Stimulated activated CD4-positive, alpha-beta T cell treated with anti-CD3 and anti-CD28 coated beads, Interleukin-4, amount 100 ng/mL, for 24 hours (primary cell): Measurements from ENCODE around the gene LRRC51.
A peak's percentile ranks its signal among the peaks of the same experiment; 100 is the strongest.
"Not testable (repeated sequence)": the region's sequence is repeated elsewhere in the genome, so short reads cannot be mapped to it uniquely, and the experiment has no call there.

Source experiments
- DNase-seq: peaks from one replicate; pipeline ENCODE4 v3.0.0-alpha.2; 2020

LRRC51 gene

DNA sequence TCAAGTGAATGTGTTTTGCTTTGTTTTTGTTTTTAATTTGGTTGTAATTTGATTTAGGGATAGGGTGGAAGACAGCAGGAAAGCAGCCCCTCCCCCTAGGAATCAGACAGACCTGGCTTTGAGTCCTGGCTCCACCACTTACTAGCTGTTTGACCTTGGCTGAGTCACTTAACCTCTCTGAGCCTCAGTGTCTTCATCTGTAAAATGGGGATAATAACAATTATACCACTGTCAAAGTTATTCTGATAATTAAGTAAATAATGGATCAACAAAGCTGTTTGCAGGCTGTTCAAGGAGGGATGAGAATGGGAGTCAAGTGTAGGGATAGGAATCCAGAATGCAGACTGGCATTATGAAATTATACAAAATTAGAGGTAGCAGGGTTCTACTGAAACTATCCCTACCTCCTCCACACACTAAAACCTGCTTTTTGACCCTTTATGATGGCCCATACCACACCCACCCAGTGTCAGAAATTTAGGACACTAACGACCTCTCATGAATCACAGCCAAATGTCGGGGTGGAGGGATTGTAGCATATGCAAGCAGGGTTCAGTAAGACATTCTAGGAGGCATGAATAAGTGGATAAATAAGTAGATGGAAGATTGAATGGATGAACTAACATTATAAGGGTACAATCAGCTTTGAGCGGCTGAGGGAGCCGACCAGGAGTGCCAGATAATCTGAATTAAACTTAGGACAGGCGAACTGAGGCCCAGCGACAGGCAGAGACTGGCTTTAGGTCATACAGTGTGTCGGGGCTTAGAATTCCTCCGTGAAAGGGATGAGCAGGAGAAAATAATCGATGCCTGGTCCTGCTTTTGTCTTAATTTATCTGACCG lies 30.9 kb downstream of the LRRC51 start:
- DNase-seq: no peak

DNA sequence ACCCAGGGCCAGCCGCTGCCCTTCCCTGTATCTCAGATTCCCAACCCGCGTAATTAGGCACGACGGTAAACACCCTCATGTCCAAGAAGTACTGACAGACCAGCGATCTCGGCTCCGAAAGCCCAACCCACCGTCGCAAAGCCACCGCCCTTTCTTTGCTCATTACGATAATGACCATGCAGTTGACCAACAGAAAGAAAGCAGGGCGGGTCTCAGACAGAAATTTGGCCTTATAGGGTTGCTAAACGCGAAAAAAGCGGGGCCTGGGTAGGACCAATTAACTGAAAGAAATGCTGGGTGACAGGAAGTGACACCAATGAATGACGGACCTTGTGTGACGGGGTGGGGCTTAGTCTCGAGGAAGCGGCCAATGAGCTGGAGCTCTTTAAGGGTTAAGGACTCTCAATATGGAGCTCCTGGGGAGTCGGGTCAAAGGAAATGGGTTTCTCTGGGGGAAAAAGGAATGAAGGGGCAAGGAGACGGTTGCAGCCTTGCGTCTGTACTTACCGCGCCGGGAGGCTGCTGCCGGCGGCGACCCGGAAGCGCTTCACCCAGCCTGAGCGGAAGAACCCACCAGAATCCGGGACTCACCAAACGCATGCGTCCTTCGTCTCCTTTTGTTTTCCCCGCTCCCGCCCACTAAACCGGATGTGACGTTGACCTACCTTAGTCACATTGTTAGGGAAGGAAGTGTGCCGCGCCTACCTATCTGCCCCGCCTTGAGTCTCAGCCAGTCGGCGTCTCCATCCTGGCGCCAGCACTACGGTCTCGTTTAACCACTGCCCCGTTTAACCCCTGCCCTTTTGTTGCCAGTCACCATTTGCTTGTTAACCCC lies 31.7 kb downstream of the LRRC51 start, which contains the start of gene ANAPC15:
Gene ANAPC15, minus strand, starts transcription at position 553 of the 835 bp plus-strand sequence. CDS start 1,419 bp downstream, outside the sequence.
- DNase-seq: peak; percentile 100

DNA sequence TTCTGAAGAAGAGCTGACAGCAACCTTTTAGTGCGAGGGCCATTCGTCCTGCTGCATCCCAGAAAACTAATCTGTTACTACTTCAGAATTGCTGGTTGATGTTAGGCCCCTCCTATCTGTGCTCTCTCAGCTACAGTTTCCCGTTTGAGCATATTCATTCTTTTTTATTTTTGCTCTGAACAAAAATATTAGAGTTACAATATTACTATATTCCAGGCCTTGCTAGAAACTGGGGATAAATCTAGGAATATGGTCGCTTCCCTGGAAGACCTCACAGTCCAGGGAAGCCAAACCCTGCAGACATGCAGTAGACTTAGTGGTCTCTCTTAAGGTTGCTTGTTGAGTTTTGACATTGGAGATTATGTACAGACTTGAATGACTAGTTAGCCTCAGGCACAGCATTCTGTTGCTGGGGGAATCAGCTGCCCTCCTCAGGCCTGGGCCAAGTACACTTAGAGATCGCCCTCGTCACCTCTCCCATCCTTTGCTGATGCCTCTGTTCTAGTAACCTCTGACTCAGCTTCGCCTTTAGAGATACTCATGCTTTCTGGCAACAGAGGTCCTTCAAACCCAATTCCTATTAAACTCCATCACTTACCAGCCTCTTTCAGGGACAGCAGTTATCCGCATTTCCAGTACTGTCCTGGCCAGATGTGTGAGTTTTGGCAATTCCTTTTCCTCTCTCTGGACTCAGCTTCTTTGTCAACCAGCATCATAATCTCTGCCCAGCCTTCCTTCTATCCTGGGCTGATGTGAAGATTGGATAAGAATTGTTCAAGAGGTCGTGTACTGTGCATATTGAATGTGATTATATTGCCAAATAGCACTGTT lies 32.5 kb downstream of the LRRC51 start:
- no peak for DNase-seq

DNA sequence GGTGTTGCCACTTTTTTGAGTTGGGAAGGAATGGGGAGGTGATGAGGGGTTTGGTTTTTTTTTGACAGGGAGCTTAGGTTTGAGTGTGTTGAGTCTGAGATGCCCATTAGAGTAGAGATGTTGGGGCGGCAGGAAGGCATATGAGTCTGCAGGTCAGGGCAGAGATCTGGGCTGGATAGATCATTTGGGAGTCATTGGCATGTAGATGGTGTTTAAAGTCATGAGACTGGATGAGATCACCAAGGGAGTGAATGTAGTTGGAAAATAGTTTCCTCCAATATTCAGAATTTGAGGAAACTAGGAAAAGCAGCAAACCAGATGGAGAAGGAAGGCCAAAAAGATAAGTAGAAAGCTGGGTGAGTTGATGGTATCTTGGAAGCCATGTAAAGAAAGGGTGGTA lies 33.9 kb downstream of the LRRC51 start:
- DNase-seq: no peak

DNA sequence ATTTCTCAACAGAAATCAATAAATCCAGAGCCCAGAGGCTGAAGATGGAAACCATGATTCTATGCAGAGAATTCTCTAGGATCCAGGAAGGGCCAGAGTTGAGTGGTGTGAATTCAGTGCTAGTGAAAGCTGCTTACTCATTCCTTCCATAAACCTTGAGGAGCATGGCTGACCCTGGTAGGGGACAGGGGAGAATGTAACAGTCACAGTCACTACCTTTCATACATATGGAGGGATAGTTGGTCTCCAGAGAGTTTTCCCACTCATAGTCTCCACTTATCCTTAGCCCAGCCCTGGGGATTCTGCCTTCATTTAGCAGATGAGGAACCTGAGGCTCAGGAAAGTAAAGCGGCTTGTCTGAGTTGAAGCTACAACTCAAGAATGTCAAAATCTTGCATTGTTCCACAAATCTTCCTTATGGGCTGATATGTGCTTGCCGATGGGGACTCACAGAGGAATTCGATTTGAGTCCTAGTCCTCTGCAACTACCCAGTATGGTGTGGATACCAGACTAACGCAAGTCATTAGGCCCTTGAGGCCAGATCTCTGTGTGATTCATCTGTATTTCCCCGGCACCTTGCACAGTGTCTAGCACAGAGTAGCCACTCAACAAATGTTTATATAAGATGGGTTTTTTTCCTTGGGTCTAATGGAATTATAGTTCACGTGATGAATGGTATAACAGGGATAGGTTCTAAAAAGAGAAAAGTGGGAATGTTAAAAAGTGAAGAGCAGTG lies 35.5 kb downstream of the LRRC51 start:
- DNase-seq: no peak

DNA sequence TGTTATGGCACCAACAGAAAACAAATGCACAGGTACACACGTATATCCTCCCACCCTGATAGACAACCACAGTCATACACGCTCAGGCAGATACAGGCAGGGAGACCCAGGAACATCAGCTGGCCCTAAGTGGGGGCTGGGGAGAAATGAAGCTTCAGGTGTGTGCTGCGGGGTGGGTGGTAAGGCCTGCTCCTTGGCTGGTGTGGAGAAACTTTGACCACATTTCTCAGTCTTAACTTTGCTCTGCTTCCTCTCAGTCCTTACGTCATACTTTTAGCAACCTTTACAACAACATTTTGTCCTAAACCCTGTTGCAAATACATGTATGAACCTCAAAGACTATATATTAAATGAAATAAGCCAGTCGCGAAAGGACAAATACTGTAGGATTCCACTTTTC lies 38.5 kb downstream of the LRRC51 start:
- DNase-seq: no peak

DNA sequence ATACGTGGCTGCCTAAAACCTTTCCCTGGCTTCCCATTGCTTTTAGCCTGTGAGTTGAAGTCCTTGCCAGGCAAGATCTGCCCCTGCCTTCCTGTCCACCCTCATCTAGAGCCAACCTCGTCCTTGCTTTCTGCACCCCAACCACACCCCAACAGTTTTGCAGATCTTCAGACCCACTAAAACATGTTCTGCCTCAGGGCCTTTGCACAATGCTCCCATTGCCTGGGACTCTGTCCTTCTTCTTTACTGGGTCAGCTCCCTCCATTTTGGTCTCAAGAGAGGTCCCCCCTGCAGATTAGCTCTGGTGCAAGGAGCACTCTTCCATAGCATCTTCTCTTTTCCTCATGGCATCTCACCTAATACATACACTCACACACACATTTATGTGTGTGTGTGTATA lies 40.3 kb downstream of the LRRC51 start:
- DNase-seq: no peak

DNA sequence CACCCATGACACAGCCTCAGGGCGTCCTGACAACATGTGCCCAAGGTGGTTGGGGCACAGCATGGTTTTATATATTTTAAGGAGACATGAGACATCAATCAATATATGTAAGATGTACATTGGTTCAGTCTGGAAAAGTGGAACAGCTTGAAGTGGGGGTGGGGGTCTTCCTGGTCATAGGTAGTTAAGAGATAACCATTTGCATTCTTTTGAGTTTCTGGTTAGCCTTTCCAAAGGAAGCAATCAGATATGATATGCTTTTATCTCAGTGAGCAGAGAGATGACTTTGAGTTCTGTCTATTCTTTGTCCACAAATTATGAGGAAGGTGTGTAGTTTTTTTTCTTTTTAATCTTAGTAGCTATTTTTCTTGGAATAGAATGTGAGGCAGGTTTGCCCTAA lies 42.0 kb downstream of the LRRC51 start:
- DNase-seq: no peak

DNA sequence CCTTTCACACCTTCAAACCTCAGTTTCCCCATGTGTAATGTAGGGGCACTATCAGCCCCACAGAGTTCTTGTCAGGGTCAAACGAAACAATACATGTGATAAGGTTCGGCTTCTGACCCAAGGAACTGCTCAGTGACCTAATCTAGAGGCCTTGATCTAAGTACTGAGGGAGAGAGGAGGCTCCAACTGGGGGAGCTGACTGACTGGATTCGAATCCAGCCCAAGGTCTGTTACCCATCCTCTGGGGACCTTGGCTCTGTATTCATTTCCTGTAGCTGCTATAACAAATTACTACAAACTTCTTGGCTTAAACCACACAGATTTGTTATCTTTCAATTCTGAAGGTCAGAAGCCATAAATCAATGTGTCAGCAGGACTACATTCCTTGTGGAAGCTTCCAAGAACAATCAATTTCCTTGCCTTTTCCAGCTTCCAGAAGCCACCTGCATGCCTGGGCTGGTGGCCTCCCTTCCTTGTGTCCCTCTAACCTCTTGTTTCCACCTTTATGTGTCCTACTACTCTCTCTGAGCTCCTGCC lies 42.5 kb downstream of the LRRC51 start:
- no peak for DNase-seq

DNA sequence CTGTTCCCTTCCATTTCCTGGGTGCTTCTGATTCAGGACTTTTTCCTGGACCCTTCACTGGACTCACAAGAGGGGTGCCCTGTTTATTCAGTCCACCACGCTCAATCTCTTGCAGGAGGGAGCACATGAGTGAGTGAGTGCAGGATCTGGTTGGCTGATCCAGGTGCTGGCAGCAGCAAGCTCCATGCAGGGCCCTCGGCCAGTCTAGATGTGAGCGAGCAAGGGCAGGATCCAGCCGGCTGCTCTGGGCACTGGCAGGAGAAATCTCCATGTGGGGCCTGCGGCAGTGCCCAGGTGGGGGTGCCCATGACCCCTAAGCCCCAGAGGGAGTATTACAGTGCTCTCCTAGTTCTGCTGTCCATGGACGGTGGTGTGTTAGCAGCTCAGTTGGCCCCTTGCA lies 43.4 kb downstream of the LRRC51 start:
- no peak for DNase-seq

DNA sequence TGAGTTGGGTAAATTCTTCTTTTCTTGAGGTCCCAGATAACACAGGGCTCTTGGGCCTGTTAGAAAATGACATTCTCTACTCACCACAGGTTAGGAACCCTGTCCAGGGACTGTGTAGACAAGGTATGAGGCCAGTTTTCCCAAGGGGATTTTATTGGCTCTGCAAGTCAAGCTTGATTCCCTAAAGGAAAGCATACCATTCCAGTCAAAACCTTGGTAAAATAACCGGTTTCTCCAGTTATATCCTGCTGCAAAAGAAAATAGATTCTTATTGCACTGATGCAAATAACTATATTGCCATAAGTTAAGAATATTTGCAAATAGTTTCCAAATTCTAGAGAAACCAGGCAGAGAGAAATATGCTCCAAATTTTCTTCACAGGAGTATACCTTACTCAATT lies 45.3 kb downstream of the LRRC51 start:
- DNase-seq: no peak

DNA sequence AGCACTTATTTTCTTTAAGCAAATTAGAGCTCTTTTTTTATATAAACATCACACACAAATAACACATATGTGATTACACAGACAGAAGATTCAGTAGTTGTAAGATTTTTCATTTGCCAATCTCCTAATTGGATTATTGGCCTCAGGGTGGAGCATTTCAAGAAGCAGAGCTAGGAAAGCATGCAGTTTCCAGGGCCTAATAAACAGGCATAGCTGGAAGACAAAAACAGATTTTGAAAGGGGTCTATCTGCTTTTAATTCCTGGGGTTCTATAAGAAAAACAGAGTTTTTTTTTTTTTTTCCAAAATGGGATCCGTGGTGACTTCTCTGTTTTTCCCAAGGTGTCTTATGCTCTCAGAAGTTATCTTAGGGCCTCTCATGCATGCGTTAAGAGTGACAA lies 47.3 kb downstream of the LRRC51 start:
- no peak for DNase-seq

DNA sequence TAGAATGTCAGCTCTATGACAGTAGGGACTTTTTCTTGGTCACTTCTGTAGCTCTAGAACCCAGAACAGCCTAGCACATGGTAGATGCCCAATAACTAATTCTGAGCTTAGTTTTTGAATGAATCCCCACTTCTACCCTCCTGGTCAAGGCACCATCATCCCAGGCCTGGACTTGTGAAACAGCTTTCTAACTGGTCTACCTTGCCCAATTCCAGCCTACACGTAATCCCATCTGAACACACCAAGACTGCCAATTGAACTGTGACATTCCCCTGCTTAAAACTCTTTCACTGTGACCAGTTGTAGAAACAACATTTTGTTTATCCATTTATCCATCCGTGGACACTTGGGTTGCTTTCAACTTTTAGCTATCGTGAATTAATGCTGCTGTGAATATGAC lies 48.7 kb downstream of the LRRC51 start:
- DNase-seq: no peak

DNA sequence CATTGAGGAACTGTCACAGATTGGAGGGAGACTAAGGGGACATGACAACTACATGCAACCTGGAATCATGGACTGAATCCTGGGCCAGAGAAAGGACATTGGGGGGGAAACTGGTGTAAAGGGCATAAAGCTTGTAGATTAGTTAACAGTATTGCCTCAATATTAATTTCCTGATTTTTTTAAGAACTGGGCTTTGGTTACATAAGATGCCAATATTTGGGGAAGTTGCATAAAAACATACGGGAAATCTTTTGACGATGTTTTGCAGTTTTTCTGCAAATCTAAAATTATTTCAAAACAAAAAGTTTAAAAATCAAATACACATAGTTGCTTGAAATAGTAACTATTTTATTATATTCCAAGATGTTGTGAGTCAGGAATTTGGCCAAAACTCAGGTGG lies 52.0 kb downstream of the LRRC51 start:
- no peak for DNase-seq

DNA sequence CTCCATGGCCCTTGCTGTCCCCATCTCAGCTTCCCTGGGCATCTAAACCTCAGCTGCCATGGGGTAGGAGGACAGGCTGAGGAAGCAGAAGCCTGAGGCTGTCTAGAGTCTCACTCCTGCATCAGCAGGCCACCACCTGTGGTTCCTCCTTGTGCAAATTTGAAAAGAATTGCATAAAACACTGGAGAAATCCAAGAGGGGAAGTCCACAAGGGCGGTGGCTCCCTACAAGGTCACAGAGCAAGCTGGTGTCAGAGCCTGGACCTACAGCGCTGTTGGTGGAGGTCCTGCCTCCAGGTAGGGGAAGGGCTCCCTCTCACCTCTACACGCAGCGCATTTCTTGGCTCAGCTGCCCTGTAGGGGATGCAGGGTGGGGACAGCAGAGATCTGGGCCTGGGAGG lies 54.8 kb downstream of the LRRC51 start, which contains the start of gene FOLR3:
Gene FOLR3, plus strand, starts transcription at position 253 of the 400 bp plus-strand sequence. CDS start 228 bp downstream, outside the sequence.
- DNase-seq: not testable (repeated sequence)

DNA sequence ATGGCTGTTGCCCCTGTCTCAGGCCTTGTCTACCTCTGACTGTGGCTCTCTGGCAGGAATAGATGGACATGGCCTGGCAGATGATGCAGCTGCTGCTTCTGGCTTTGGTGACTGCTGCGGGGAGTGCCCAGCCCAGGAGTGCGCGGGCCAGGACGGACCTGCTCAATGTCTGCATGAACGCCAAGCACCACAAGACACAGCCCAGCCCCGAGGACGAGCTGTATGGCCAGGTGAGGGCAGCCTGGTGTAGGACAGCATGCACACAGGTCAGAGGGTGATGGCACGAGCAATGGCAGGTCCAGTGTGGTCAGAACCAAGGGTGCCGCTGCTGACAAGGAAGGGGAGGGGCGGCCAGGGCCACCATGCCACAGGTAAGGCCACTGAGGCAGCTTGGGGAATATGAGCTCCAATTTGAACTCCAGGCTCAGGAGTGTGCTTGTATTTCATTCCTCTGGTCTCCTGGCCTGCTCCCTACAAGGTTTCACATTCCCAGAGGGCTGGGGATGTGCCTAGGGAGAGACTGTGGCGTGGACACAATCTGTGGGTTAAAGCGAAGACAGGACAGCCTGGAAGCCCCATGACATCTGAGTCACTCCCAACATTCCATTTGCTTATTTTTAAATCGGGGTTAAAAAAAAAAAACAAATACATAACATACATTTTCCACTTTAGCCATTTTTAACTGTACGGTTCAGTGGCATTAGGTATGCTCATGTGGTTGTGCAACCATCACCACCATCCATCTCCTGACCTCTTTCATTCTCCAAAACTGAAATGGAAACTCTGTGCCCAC lies 55.4 kb downstream of the LRRC51 start:
- DNase-seq: no peak

DNA sequence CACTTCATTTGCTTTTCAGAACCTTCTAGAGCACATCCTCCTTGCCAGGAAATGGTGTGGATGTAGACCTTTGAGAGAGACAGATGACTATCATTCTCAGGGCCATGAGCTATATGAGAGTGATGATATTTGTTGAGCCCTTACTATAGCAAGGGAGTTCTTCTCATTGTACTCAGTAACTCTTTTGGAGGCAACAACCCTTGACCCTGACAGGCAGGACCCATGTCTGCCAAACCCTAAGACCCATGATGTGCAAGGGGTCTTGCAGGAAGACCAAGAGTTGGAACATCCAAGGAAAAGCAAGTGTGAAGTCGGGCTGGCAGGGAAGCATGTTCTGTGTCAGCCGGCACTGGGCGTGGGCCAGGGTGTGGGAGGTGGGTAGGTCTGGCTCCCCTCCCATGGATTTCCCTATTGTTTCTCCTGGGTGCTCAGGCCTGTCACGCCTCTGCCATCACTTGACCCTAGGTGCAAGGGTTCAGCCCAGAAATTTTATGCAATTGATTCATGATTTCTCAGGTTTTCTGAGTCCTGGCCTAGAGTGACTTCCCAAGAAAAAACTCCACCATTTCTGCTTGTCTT lies 56.1 kb downstream of the LRRC51 start:
- DNase-seq: no peak

DNA sequence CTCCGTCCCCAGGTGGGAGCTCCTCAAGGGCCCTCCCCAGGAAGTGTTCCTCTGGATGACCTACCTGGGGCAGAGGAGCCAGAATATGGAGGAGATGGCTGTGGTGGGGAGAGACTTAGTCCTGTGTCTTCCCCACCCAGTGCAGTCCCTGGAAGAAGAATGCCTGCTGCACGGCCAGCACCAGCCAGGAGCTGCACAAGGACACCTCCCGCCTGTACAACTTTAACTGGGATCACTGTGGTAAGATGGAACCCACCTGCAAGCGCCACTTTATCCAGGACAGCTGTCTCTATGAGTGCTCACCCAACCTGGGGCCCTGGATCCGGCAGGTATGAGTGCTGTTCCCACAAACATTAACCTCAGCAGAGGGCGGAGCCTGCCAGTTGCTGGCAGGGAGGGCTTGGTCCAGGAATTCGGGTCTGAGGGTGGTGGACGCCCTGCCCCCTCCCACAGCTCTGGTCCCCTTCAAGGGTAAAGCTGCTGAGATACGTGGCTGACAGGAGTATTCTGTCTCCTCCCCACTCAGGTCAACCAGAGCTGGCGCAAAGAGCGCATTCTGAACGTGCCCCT lies 58.3 kb downstream of the LRRC51 start:
- DNase-seq: no peak

DNA sequence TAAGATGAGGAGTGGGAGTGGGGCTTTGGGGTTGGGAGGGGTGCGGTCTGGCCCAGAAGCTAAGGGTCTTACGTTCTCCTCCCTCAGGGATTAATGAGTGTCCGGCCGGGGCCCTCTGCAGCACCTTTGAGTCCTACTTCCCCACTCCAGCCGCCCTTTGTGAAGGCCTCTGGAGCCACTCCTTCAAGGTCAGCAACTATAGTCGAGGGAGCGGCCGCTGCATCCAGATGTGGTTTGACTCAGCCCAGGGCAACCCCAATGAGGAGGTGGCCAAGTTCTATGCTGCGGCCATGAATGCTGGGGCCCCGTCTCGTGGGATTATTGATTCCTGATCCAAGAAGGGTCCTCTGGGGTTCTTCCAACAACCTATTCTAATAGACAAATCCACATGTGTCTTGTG lies 58.9 kb downstream of the LRRC51 start:
- DNase-seq: no peak

DNA sequence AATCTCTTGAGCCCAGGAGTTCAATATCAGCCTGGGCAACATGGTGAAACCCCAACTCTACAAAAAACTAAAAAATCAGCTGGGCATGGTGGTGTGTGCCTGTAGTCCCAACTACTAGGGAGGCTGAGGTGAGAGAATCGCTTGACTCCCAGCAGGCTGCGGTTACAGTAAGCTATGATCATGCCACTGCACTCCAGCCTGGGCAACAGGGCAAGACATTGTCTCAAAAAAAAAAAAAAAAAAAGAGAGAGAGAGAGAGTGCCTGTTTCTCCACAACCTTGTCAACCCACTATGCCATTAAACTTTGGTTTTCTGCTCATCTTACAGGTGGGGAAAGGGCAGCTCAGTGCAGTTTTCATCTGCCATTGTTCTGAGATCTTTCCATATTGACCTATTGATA lies 60.0 kb downstream of the LRRC51 start:
- DNase-seq: no peak
